GM12875 (cell line): ENCODE data around the gene SPACA7.
"Not testable (repeated sequence)": the region's sequence is repeated elsewhere in the genome, so short reads cannot be mapped to it uniquely, and the experiment has no call there.

Experiments
- H3K4me3 ChIP-seq: one replicate; pipeline ENCODE4 v1.5.1; 2011; ENCODE audit warnings: low read depth, low read length, control low read depth
- TF ChIP-seq, protein P1 (sequence below): IDR thresholded peaks from 2 replicates; pipeline ENCODE4 v1.5.1; 2011; ENCODE audit warnings: low read depth, mild to moderate bottlenecking, control low read depth, inconsistent platforms, low read length, moderate library complexity, borderline replicate concordance; ENCODE audit not compliant: insufficient read depth

The SPACA7 gene

DNA sequence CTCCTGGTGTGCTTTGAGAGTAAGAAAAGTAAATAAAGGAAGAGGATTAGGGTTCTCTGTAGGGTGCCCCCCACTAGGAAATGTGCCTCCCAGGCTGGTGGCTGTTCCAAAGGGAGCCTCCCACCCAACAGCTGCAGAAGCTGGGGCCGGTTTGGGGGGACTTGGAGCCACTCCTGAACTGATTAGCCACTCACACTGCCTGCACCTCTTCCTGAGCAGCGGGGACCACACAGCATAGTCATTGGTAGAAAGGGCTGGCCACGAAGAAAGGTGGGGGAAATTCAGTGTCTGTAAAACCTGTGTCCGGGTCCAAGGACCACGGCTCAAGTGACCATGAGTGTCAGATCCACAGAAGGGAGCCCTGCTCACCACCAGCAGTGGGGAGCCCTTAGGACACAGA lies 55.6 kb downstream of the SPACA7 start:
- TF ChIP-seq, protein P1, sequence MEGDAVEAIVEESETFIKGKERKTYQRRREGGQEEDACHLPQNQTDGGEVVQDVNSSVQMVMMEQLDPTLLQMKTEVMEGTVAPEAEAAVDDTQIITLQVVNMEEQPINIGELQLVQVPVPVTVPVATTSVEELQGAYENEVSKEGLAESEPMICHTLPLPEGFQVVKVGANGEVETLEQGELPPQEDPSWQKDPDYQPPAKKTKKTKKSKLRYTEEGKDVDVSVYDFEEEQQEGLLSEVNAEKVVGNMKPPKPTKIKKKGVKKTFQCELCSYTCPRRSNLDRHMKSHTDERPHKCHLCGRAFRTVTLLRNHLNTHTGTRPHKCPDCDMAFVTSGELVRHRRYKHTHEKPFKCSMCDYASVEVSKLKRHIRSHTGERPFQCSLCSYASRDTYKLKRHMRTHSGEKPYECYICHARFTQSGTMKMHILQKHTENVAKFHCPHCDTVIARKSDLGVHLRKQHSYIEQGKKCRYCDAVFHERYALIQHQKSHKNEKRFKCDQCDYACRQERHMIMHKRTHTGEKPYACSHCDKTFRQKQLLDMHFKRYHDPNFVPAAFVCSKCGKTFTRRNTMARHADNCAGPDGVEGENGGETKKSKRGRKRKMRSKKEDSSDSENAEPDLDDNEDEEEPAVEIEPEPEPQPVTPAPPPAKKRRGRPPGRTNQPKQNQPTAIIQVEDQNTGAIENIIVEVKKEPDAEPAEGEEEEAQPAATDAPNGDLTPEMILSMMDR, result no peak
- no peak overlapping the region for H3K4me3 ChIP-seq

DNA sequence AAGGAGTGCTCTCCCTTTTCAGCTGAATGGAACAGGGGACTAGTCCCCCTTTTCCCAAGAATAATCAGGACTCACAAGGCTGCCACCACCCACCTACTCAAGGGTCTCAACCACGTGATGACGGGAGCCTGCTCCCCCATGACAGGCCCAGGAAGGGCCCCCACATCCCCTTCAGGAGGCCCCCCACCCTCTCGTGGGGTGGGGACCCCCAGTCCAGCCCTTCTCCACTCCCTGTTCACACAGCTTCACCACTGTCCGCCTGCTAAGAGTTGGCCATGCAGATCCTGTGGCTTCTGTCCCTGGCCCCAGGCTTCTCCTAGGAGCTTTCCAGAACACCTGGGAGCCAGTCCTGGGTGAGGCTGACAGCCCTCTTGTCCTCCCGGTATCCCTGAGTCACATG lies 56.6 kb downstream of the SPACA7 start:
- not testable (repeated sequence) for H3K4me3 ChIP-seq

DNA sequence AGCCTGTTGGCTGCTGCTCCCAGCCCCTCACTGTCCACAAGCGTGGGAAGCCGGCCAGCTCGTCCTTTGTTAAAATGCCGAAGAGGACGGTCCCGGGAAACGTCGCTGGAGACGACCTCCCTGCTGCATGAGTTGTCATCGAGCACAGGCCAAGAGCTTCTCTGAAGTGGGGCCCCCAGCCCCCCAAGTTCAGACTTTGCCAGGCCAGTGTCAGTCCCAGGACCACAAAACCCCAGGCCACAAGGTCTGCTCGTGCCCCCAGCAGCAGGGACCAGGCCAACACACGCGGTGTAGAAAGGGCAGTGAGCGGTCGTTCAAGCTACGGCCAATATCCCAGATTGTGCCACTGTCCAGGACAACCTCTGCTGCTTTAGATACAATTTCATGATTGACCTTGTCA lies 57.4 kb downstream of the SPACA7 start:
- not testable (repeated sequence) for H3K4me3 ChIP-seq

DNA sequence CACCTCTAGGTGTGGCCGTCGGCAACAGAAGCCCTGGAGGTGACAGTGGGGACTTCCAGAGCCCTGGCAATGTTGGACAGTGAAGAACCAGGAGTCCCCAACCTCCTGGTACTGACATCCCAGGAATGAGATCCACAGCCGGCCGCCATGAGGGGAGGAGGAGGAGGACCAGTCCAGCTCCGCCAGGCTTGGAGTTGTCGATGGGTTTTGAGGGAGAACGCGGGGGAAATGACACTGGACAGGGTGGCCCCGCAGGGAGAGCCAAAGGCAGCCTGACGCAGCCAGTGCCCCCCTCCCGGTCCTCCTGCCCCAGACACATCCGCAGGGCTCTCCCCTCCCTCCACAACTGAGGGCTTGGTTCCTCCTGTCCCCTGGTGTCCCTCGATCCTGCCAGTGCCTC lies 57.9 kb downstream of the SPACA7 start:
- TF ChIP-seq, protein P1, result no peak

DNA sequence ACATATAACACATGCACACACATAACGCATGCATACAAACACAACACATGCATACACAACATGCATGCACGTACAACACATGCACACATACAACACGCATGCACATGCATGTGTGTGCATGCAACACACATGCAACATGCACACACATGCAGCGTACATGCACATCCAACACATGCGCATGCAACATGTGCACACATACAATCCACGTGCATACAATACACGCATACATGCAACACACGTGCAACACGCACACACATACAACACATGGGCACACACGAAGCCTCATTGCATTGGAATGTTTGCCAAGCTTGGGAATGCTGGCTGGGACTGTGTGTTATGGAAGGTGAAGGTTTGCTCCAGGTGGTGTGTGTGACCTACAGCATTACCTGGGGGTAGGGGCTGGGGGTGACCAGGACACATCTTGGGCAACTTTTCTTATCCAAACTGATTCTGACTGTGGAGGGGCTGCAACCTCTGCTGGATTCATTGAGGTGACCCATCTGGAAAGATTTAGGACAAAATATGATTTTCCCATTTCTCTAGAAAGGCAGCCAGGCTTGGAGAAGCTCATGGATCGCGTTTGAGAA lies 58.9 kb downstream of the SPACA7 start:
- H3K4me3 ChIP-seq, result no peak overlapping the region
- TF ChIP-seq, protein P1, result no peak

More for the DNA sequence above, 57.9 kb downstream of the SPACA7 start:
- no peak overlapping the region for H3K4me3 ChIP-seq

DNA sequence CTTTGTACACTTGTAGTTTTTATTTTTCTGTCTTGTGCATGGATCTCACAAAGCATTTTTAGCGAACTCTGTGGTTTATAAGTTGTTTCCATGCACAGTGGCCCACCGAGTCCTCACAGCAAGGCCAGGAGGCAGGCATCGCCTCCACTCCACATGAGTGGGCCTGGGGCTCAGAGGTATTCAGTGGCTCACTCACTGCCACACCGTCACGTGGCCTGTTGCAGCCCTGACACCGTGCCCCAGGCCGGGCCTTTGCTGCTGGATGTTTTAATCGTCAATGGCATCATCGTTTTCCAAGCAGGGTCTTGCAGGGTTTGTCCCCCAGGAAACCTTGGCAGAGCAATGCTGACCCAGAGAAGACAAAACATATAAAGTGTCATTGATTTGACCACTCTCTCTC lies 59.8 kb downstream of the SPACA7 start:
- TF ChIP-seq, protein P1, result no peak
- no peak overlapping the region for H3K4me3 ChIP-seq

DNA sequence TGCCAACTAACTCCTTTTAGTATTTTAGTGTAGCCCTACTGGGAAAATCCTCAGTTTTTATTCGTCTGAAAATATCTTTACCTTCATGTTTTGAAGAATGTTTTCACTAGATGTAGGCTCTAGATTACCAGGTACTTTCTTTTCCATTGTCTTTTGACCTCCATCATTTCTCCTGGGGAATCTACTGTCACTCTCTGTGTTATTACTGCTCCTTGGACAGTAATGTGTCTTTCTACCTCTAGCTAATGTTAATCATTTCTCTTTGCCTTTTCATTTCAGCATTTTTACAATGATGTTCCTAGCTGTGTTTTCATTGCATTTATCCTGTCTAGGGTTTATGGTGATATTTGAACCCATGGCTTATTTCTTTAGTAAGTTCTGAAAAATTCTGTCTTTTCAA lies 61.9 kb downstream of the SPACA7 start:
- H3K4me3 ChIP-seq, result no peak overlapping the region
- TF ChIP-seq, protein P1, result no peak

DNA sequence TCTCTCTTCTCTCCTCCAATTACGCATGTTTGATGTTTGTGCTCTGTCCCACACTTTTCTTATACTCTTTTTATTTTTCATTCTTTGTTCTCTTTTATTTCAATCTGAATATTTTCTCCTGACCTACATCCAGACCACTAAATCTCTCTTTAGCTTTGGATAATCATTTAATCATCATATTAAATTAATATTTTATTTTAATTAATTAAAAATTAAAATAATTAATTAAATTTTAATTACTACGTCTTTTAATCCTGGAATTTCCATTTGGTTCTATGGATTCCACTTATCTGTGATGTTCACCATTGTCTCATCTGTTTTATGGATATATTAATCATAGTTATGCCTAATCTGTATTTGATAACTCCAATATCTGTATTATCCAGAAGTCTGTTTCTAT lies 62.4 kb downstream of the SPACA7 start:
- TF ChIP-seq, protein P1, result no peak
- no peak overlapping the region for H3K4me3 ChIP-seq
